Stomach (tissue), 4 donors: ENCODE data around the gene LMOD3.

Experiments used
- CTCF ChIP-seq, 7 experiments: fragments of 450-650 bp in 4 of 7; fragments of 200-600 bp in 3 of 7; sonication (generic) in 3 of 7; IDR thresholded peaks; one replicate each; pipeline ENCODE4 v1.5.1; 2016 to 2019; ENCODE audit warnings: antibody characterized with exemption in 7 of 7, control low read depth in 2 of 7, mild to moderate bottlenecking in 1 of 7
- POLR2A ChIP-seq, 4 donors: fragments of 450-650 bp; IDR thresholded peaks; one replicate each; pipeline ENCODE4 v1.6.1; 2016; ENCODE audit warnings: antibody characterized with exemption in 4 of 4, control low read depth in 2 of 4, mild to moderate bottlenecking in 1 of 4, moderate library complexity in 1 of 4
- POLR2AphosphoS5 ChIP-seq, 3 donors: sonication (generic); formaldehyde crosslinking; IDR thresholded peaks; one replicate each; pipeline ENCODE4 v1.6.1; 2016; ENCODE audit warnings: antibody characterized with exemption in 3 of 3

GRCh38 chr3:69121950-69122349 lies 445 bp downstream of the LMOD3 start:
- TF ChIP-seq CTCF (IDR thresholded peaks at IDR 0.05) (no peak), POLR2AphosphoS5 (IDR thresholded peaks at IDR 0.05) (no peak), POLR2A (IDR thresholded peaks at IDR 0.05) (no peak)
